H1 (cell line): Measurements from ENCODE around the gene DMGDH. TPM values are rescaled to one million over a fixed set of nuclear protein-coding genes. Genes with fewer than 3 reads are reported as not detected.

Experiments
- CTCF ChIA-PET: fragments of 300-600 bp; sonication (Branson Sonifier 250); formaldehyde crosslinking; loops from one replicate; lab custom pipeline; 2021; ENCODE audit not compliant: partially characterized antibody; lab: Charles Lee
- POLR2A ChIA-PET: fragments of 300-600 bp; sonication (Branson Sonifier 250); formaldehyde crosslinking; loops from one replicate; lab custom pipeline; 2021; ENCODE audit warnings: inconsistent platforms; ENCODE audit not compliant: partially characterized antibody; lab: Charles Lee
- DNase-seq, 2 experiments: peaks; one replicate each; pipeline versions ENCODE4 v3.0.0 to v3.0.0-alpha.2; 2010 to 2022; ENCODE audit warnings: low spot score in 2 of 2, low read depth in 1 of 2, mixed read lengths in 1 of 2
- FAIRE-seq: peaks from 2 replicates; lab custom pipeline; 2011; peaks lifted over from hg19 to GRCh38; lab: Jason Lieb, UNC
- H2AFZ ChIP-seq: 2 replicates; pipeline ENCODE4 v1.8.1; 2012; ENCODE audit warnings: low read length, inconsistent platforms
- H2AK5ac ChIP-seq: 2 replicates; pipeline ENCODE4 v1.6.1; 2013; ENCODE audit warnings: low read depth, low read length
- H2BK120ac ChIP-seq: replicated peaks from 2 replicates; pipeline ENCODE3; 2013; ENCODE audit warnings: low read depth, low read length, inconsistent platforms
- H2BK12ac ChIP-seq: 2 replicates; pipeline ENCODE4 v1.6.1; 2013; ENCODE audit warnings: low read depth, low read length
- H2BK15ac ChIP-seq: 2 replicates; pipeline ENCODE4 v1.6.1; 2013; ENCODE audit warnings: low read length
- H2BK20ac ChIP-seq: 2 replicates; pipeline ENCODE4 v1.6.1; 2013; ENCODE audit warnings: low read length
- H2BK5ac ChIP-seq: 2 replicates; pipeline ENCODE4 v1.6.1; 2013; ENCODE audit warnings: low read depth, low read length
- H3K14ac ChIP-seq: 2 replicates; pipeline ENCODE4 v1.6.1; 2013; ENCODE audit warnings: inconsistent platforms; ENCODE audit not compliant: insufficient read length
- H3K18ac ChIP-seq: 2 replicates; pipeline ENCODE4 v1.6.1; 2013; ENCODE audit warnings: low read length; ENCODE audit errors: extremely low read depth
- H3K23ac ChIP-seq: 2 replicates; pipeline ENCODE4 v1.6.1; 2013; ENCODE audit warnings: inconsistent platforms; ENCODE audit not compliant: insufficient read length
- H3K23me2 ChIP-seq: 2 replicates; pipeline ENCODE4 v1.6.1; 2013; ENCODE audit warnings: low read depth, low read length
- H3K27ac ChIP-seq: 2 replicates; pipeline ENCODE4 v1.6.1; 2011; ENCODE audit warnings: low read depth, low read length, inconsistent platforms
- H3K27me3 ChIP-seq, 4 experiments: replicated peaks in 1 of 4; 1 replicate in 1 of 4; 2 replicates in 3 of 4; pipeline versions ENCODE4 v1.6.1 to v1.8.1; 2011 to 2013; ENCODE audit warnings: low read length in 3 of 4, mild to moderate bottlenecking in 3 of 4, inconsistent platforms in 2 of 4, mixed read lengths in 2 of 4, moderate library complexity in 1 of 4; ENCODE audit not compliant: control insufficient read depth in 3 of 4, insufficient read depth in 3 of 4; ENCODE audit errors: extremely low read depth in 1 of 4
- H3K36me3 ChIP-seq, 4 experiments: 2 replicates each; pipeline versions ENCODE4 v1.6.1 to v1.8.1; 2011 to 2013; ENCODE audit warnings: mild to moderate bottlenecking in 4 of 4, low read length in 3 of 4, moderate library complexity in 2 of 4, control low read depth in 1 of 4, inconsistent platforms in 1 of 4; ENCODE audit not compliant: insufficient read depth in 4 of 4, control insufficient read depth in 2 of 4
- H3K4ac ChIP-seq: replicated peaks from 2 replicates; pipeline ENCODE3; 2013; ENCODE audit warnings: low read length, low read depth, mixed read lengths, inconsistent platforms; ENCODE audit not compliant: insufficient read length
- H3K4me1 ChIP-seq, 4 experiments: replicated peaks in 1 of 4; 1 replicate in 1 of 4; 2 replicates in 3 of 4; pipeline versions ENCODE4 v1.6.1 to v1.8.1; 2011 to 2013; ENCODE audit warnings: low read length in 3 of 4, inconsistent platforms in 2 of 4, mixed read lengths in 1 of 4; ENCODE audit not compliant: insufficient read depth in 4 of 4, control insufficient read depth in 3 of 4
- H3K4me2 ChIP-seq, 2 experiments: 2 replicates each; pipeline versions ENCODE4 v1.6.1 to v1.8.1; 2011 to 2013; ENCODE audit warnings: low read depth in 2 of 2, low read length in 2 of 2, control low read depth in 1 of 2, inconsistent platforms in 1 of 2, mild to moderate bottlenecking in 1 of 2; ENCODE audit not compliant: insufficient read depth in 1 of 2
- H3K4me3 ChIP-seq, 4 experiments: fragments of 200-600, 300-600 bp in 1 of 4; sonication (generic), shearing (Covaris generic), sonication (Bioruptor Twin) in 1 of 4; 2 replicates each; pipeline versions ENCODE4 v1.5.1 to v1.8.1; 2011 to 2016; ENCODE audit warnings: low read length in 4 of 4, low read depth in 3 of 4, control low read depth in 2 of 4, inconsistent platforms in 2 of 4, mild to moderate bottlenecking in 2 of 4, mixed read lengths in 1 of 4, moderate library complexity in 1 of 4; ENCODE audit not compliant: insufficient read depth in 2 of 4; ENCODE audit errors: extremely low read depth in 1 of 4
- H3K56ac ChIP-seq: replicated peaks from 2 replicates; pipeline ENCODE3; 2013; ENCODE audit warnings: low read depth, mild to moderate bottlenecking, mixed read lengths, low read length, inconsistent platforms; ENCODE audit not compliant: insufficient read length
- H3K79me1 ChIP-seq: 2 replicates; pipeline ENCODE4 v1.6.1; 2013; ENCODE audit warnings: low read depth, low read length, control low read depth
- H3K79me2 ChIP-seq, 2 experiments: 2 replicates each; pipeline versions ENCODE4 v1.6.1 to v1.8.1; 2012 to 2013; ENCODE audit warnings: low read length in 2 of 2, mild to moderate bottlenecking in 2 of 2, inconsistent platforms in 1 of 2; ENCODE audit not compliant: insufficient read depth in 2 of 2, control insufficient read depth in 1 of 2
- H3K9ac ChIP-seq, 4 experiments: replicated peaks in 1 of 4; 1 replicate in 1 of 4; 2 replicates in 3 of 4; pipeline versions ENCODE4 v1.6.1 to v1.8.1; 2011 to 2013; ENCODE audit warnings: low read depth in 3 of 4, low read length in 3 of 4, control low read depth in 2 of 4, mild to moderate bottlenecking in 2 of 4, moderate library complexity in 2 of 4, inconsistent platforms in 1 of 4; ENCODE audit errors: extremely low read depth in 1 of 4
- H3K9me3 ChIP-seq, 2 experiments: 2 replicates each; pipeline versions ENCODE4 v1.6.1 to v1.8.1; 2012 to 2013; ENCODE audit warnings: mild to moderate bottlenecking in 2 of 2, moderate library complexity in 2 of 2, control low read depth in 1 of 2, inconsistent platforms in 1 of 2, low read depth in 1 of 2, low read length in 1 of 2, mixed read lengths in 1 of 2; ENCODE audit not compliant: insufficient read depth in 2 of 2
- H4K20me1 ChIP-seq, 2 experiments: replicated peaks in 1 of 2; 2 replicates each; pipeline versions ENCODE3 to v1.8.1; 2011 to 2013; ENCODE audit warnings: inconsistent platforms in 2 of 2, low read length in 2 of 2, mild to moderate bottlenecking in 1 of 2; ENCODE audit not compliant: insufficient read depth in 2 of 2, control insufficient read depth in 1 of 2
- H4K5ac ChIP-seq: 2 replicates; pipeline ENCODE4 v1.6.1; 2013; ENCODE audit warnings: low read length, low read depth, mixed read lengths, inconsistent platforms; ENCODE audit not compliant: insufficient read length
- H4K8ac ChIP-seq: 2 replicates; pipeline ENCODE4 v1.8.0; 2013; ENCODE audit warnings: mild to moderate bottlenecking, moderate library complexity, low read length, inconsistent platforms; ENCODE audit not compliant: insufficient read depth; ENCODE audit errors: extremely low read depth
- H4K91ac ChIP-seq: replicated peaks from 2 replicates; pipeline ENCODE3; 2013; ENCODE audit warnings: low read length, mixed read lengths, inconsistent platforms; ENCODE audit not compliant: insufficient read length
- POLR2A ChIP-seq, 2 experiments: IDR thresholded peaks; 1 replicate in 1 of 2; 2 replicates in 1 of 2; pipeline ENCODE4 v1.6.1; 2011; ENCODE audit warnings: low read depth in 2 of 2, low read length in 2 of 2, mild to moderate bottlenecking in 2 of 2; ENCODE audit errors: control extremely low read depth in 1 of 2
- POU5F1 ChIP-seq: IDR thresholded peaks from 2 replicates; pipeline ENCODE4 v1.6.1; 2011; ENCODE audit warnings: low read depth, mild to moderate bottlenecking, low read length, moderate library complexity
- SIX5 ChIP-seq: IDR thresholded peaks from 2 replicates; pipeline ENCODE4 v1.6.1; 2011; ENCODE audit warnings: mild to moderate bottlenecking, low read depth, low read length
- SUZ12 ChIP-seq: fragments of 200-600 bp; sonication (generic); IDR thresholded peaks from 2 replicates; pipeline ENCODE4 v1.6.1; 2012; ENCODE audit warnings: mild to moderate bottlenecking, inconsistent platforms, low read length, moderate library complexity, mixed read lengths
- TBP ChIP-seq: IDR thresholded peaks from 2 replicates; pipeline ENCODE4 v1.6.1; 2011; ENCODE audit warnings: low read depth, low read length, improper control_type of control experiment
- TCF12 ChIP-seq: IDR thresholded peaks from 2 replicates; pipeline ENCODE4 v1.6.1; 2011; ENCODE audit warnings: low read depth, mild to moderate bottlenecking, low read length
- WGBS, 2 experiments: shearing (Covaris generic) in 1 of 2; methylation state at CpG; one replicate each; pipeline versions ENCODE4 v1.1.6 to v1.1.7; 2013 to 2015; ENCODE audit warnings: low lambda C conversion rate in 2 of 2, mixed read lengths in 2 of 2, inconsistent platforms in 1 of 2, low coverage in 1 of 2, missing lambda C conversion rate in 1 of 2; ENCODE audit not compliant: insufficient replicate concordance in 2 of 2, insufficient coverage in 1 of 2, insufficient read length in 1 of 2; ENCODE audit errors: extremely low coverage in 1 of 2, missing lambda C conversion rate in 1 of 2; 5-methylcytosine and 5-hydroxymethylcytosine counted together
- polyA plus RNA-seq, 7 experiments: library from polyadenylated mRNA; depleted of rRNA in 3 of 7; stranded (reverse) in 5 of 7; unstranded in 2 of 7; fragments of >200 nt in 5 of 7; fragments of 200-250 nt in 2 of 7; gene quantifications; 1 replicate in 5 of 7; 2 replicates in 1 of 7; 4 replicates in 1 of 7; pipeline versions ENCODE4 v1.2.1 to v1.2.3, GENCODE V29; 2011 to 2013; ENCODE audit warnings: missing spikeins in 2 of 7, mixed read lengths in 2 of 7
- total RNA-seq: library from RNA; stranded (reverse); fragmentation: NEBNext Ultra II Directional; extraction: Animal tissue kit (Norgen Biotek cat#: 25700); gene quantifications from 2 replicates; pipeline ENCODE4 v1.2.1, GENCODE V29; 2021

Gene DMGDH
- total and polyA plus RNA-seq, 2 of the 8 experiments (the other 6 are each of a cell fraction or from before 2014, with no cell fraction given), result 0.15 TPM; not detected in 1

DNA sequence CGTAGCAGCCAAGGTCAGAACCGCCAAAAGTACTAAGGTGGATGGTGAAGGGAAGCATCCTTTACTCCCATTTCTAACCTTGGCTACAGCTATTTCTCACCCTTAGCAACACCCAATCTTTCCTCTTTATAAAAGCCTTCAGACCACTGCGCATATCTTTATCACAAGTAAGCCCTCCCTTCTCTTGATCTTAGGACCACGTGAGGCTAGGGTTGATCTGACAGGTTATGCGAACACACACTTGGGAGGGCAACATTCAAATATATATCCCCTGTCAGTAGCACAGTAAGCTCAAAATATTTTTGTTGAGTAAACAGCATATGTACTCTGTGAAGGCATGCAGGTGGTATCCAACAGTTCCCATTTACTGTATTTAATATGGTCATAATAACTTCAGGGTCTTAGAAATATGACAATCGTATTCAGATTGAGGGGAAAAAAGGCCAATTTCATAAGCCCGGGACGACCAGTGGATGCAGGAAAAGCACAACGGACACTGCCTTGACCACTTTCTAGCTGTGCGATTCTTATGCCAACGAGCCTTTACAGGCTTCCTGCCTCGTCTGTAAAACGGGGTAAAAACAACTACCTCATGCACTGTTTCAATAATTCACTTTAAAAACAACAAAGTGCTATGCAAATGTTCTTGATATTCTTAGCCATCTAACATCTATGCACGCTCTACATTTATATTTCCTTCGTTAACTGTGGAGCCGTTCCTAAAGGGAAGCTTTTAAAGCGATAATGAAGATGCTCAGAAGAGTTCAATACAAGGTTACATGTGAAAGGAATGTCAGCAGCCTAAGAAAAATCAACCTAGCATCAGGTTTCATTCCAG lies 85.7 kb downstream of the DMGDH start:
- POLR2A ChIA-PET, result interaction anchor here (0.7 to 3.1 kb wide), 10 partner anchors 10 to 531 kb away, joined by 3 to 17 read pairs (median 4); no protein-coding TSS in a partner anchor
- Histone ChIP-seq H2BK15ac (peak overlapping the region; percentile 40; the same call in 1 of the 2 replicates), H4K8ac (0 out of 2 replicates have a peak overlapping the region, but pooled peaks have one; percentile 71), H4K91ac (peak overlapping the region; percentile 93), H3K27me3 (no peaks in the 10 kb centered on the region), H3K4me2 (peak overlapping the region; percentile 61 to 80), H4K20me1 (no peaks in the 10 kb centered on the region), H3K36me3 (no peaks in the 10 kb centered on the region; a peak in 1 of 8 replicates), H3K4me3 (peak overlapping the region; percentile 42 to 87 (median 72)), H3K4ac (peak overlapping the region; percentile 21), H2BK5ac (peak overlapping the region; percentile 52; the same call in 1 of the 2 replicates), H3K79me1 (no peaks in the 10 kb centered on the region), H2BK12ac (peak overlapping the region; percentile 4), H2AFZ (peak overlapping the region; percentile 59; the same call in 1 of the 2 replicates), H3K14ac (no peak overlapping the region), H3K18ac (peak overlapping the region; percentile 68; the same call in 1 of the 2 replicates), H3K27ac (0 out of 2 replicates have a peak overlapping the region, but pooled peaks have one; percentile 18), H2AK5ac (no peak overlapping the region), H3K9ac (peak overlapping the region in 3 of 4 experiments; percentile 3 to 46 (median 30); a peak in 3 of 7 replicates), H3K9me3 (no peaks in the 10 kb centered on the region), H3K4me1 (peaks cover 4 to 14% (median 9%) of the 10 kb centered on the region in 4 experiments; a peak in 6 of 7 replicates), H3K23ac (no peak overlapping the region), H3K79me2 (0 out of 4 replicates have a peak, but pooled peaks cover 0 to 6% of the 10 kb centered on the region in 2 experiments), H2BK20ac (no peak overlapping the region), H2BK120ac (peak overlapping the region; percentile 6), H3K56ac (peak overlapping the region; percentile 62), H3K23me2 (peaks cover 10% of the 10 kb centered on the region; the same call in 1 of the 2 replicates), H4K5ac (peak overlapping the region; percentile 53)
- TF ChIP-seq TCF12 (no peak), TBP (no peak), SUZ12 (no peak), SIX5 (no peak), POLR2A (IDR thresholded peaks at IDR 0.05; ENCODE audit: control extremely low read depth in 1 of 2, low read depth in 2 of 2, low read length in 2 of 2) (peak in 1 of 2 experiments; percentile 10; a peak in 1 of 3 replicates), POU5F1 (no peak)
- 19% methylated on average over 17 of the region's 17 CpGs; no CpG with 5 or more reads in 1 of the 2 experiments for WGBS, 2 experiments
- CTCF ChIA-PET, result interaction anchor here (0.7 to 2.0 kb wide), 6 partner anchors 18 to 85 kb away, joined by 3 to 6 read pairs (median 4); no protein-coding TSS in a partner anchor
- DNase-seq, result no peak
- peak; percentile 71 for FAIRE-seq
